HepG2 (cell line): ENCODE data around the gene KRTAP12-1. TPM values are rescaled to one million over a fixed set of nuclear protein-coding genes. Genes with fewer than 3 reads are reported as not detected.

ENCODE experiments used
- HOXA3 ChIP-seq: sonication (generic); formaldehyde crosslinking; IDR thresholded peaks from 2 replicates; pipeline ENCODE4 v1.5.0; 2020; ENCODE audit warnings: missing genetic modification reagents
- JDP2 ChIP-seq: sonication (generic); formaldehyde crosslinking; IDR thresholded peaks from 2 replicates; pipeline ENCODE4 v1.8.1; 2022; ENCODE audit warnings: missing genetic modification reagents, borderline replicate concordance
- NBN ChIP-seq: fragments of 450-650 bp; conservative IDR thresholded peaks from 2 replicates; pipeline ENCODE4 v1.6.1; 2017
- PLSCR1 ChIP-seq: sonication (generic); formaldehyde crosslinking; IDR thresholded peaks from 2 replicates; pipeline ENCODE4 v1.5.0; 2020; ENCODE audit warnings: missing genetic modification reagents, mild to moderate bottlenecking, borderline replicate concordance
- RFXAP ChIP-seq: sonication (generic); formaldehyde crosslinking; IDR thresholded peaks from 2 replicates; pipeline ENCODE4 v1.4.0; 2020; ENCODE audit warnings: missing genetic modification reagents, borderline replicate concordance
- SKI ChIP-seq: fragments of 450-650 bp; IDR thresholded peaks from one replicate; pipeline ENCODE4 v1.6.1; 2018; ENCODE audit warnings: mild to moderate bottlenecking; ENCODE audit not compliant: partially characterized antibody
- THYN1 ChIP-seq: sonication (generic); formaldehyde crosslinking; IDR thresholded peaks from 2 replicates; pipeline ENCODE4 v1.8.1; 2023; ENCODE audit warnings: low read depth, mild to moderate bottlenecking, moderate library complexity, missing genetic modification reagents, borderline replicate concordance
- ZBTB39 ChIP-seq: sonication (generic); formaldehyde crosslinking; IDR thresholded peaks from 2 replicates; pipeline ENCODE4 v1.5.0; 2020; ENCODE audit warnings: missing genetic modification reagents
- ZNF331 ChIP-seq: sonication (generic); formaldehyde crosslinking; IDR thresholded peaks from 2 replicates; pipeline ENCODE4 v1.4.0; 2020; ENCODE audit warnings: missing genetic modification reagents
- ZNF670 ChIP-seq: sonication (generic); formaldehyde crosslinking; IDR thresholded peaks from 2 replicates; pipeline ENCODE4 v1.8.0; 2022; ENCODE audit warnings: mild to moderate bottlenecking, missing genetic modification reagents, borderline replicate concordance
- ZNF720 ChIP-seq: sonication (generic); formaldehyde crosslinking; IDR thresholded peaks from 2 replicates; pipeline ENCODE4 v1.4.0; 2020; ENCODE audit warnings: missing genetic modification reagents
- ZSCAN31 ChIP-seq: sonication (generic); formaldehyde crosslinking; IDR thresholded peaks from 2 replicates; pipeline ENCODE4 v1.5.0; 2020; ENCODE audit warnings: low read depth, mild to moderate bottlenecking, missing genetic modification reagents
- polyA plus RNA-seq, 8 experiments: library from polyadenylated mRNA; depleted of rRNA in 3 of 8; stranded (reverse) in 7 of 8; unstranded in 1 of 8; fragments of >200 nt; fragmentation: Illumina TruSeq in 4 of 8; extraction: Trizol in 4 of 8; gene quantifications; 2 replicates each; pipeline versions ENCODE4 v1.2.1 to v1.2.3, GENCODE V29; 2011 to 2016; ENCODE audit warnings: low read depth in 4 of 8, missing spikeins in 1 of 8, mixed read lengths in 1 of 8; ENCODE audit not compliant: insufficient read depth in 1 of 8
- total RNA-seq, 5 experiments: library from RNA; depleted of rRNA; stranded (reverse); fragments of >200 nt; fragmentation: Illumina TruSeq; extraction: Trizol; gene quantifications; 2 replicates each; pipeline ENCODE4 v1.2.3, GENCODE V29; 2016; ENCODE audit warnings: low read depth in 1 of 5
- TF ChIP-seq, protein P1 (sequence below): sonication (generic); formaldehyde crosslinking; IDR thresholded peaks from 2 replicates; pipeline ENCODE4 v1.5.0; 2020; ENCODE audit warnings: mild to moderate bottlenecking, missing genetic modification reagents
- TF ChIP-seq, protein P2 (sequence below): sonication (generic); formaldehyde crosslinking; IDR thresholded peaks from 2 replicates; pipeline ENCODE4 v1.8.1; 2023; ENCODE audit warnings: missing genetic modification reagents, mild to moderate bottlenecking, borderline replicate concordance
- TF ChIP-seq, protein P3 (sequence below): sonication (generic); formaldehyde crosslinking; IDR thresholded peaks from 2 replicates; pipeline ENCODE4 v1.4.0; 2020; ENCODE audit warnings: missing genetic modification reagents, borderline replicate concordance

Gene KRTAP12-1
- total and polyA plus RNA-seq, 2 of the 13 experiments (the other 11 are each of a cell fraction or from before 2014, with no cell fraction given), result not detected

DNA sequence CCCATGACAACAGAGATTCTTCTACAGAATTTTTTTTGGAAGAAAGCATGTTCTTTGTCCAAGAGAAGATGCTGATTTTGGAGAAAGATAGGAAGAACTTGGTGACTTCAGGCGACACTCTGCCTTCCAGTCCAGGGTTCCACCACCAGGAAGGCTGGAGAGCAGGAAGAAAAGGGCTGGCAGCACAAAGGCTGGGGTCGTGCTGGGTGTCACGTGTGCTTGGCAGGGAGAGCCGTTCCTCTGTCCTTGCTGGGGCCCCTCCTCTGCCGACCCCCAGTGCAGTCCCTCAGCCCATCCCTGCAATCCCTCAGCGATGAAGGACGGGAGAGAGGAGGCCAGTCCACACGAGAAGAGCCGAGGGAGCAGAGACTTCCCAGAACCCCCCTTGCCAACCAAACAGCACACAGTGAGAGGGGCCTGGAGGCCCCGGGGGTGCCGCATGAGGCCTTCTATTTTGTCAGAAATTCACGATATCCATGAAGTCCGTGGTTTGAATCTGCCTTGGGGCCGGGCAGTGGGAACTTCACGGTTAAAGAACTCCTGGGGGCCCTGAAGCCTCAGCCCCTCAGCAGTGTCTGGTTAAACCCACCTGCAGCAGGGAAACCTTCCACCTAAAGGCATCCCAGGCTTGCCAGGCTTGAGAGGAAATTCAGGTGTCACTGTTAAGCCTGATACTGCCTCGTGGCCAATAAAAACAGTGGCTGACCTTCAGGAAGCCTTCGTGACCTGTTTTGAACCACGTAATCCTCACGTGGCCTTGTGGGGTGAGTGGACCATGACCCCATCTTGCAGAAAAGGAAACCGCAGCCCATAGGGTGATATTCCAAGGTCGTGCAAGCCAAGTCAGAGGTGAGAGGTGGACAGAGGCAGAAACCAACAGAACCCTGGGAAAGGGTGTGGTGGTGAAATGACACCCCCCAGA lies 18.4 kb upstream of the KRTAP12-1 start (continued):
- TF ChIP-seq, protein P1, sequence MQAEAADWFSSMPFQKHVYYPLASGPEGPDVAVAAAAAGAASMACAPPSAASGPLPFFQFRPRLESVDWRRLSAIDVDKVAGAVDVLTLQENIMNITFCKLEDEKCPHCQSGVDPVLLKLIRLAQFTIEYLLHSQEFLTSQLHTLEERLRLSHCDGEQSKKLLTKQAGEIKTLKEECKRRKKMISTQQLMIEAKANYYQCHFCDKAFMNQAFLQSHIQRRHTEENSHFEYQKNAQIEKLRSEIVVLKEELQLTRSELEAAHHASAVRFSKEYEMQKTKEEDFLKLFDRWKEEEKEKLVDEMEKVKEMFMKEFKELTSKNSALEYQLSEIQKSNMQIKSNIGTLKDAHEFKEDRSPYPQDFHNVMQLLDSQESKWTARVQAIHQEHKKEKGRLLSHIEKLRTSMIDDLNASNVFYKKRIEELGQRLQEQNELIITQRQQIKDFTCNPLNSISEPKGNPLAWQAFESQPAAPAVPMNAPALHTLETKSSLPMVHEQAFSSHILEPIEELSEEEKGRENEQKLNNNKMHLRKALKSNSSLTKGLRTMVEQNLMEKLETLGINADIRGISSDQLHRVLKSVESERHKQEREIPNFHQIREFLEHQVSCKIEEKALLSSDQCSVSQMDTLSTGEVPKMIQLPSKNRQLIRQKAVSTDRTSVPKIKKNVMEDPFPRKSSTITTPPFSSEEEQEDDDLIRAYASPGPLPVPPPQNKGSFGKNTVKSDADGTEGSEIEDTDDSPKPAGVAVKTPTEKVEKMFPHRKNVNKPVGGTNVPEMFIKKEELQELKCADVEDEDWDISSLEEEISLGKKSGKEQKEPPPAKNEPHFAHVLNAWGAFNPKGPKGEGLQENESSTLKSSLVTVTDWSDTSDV (CRISPR knock-in tag), result no peak
- TF ChIP-seq THYN1 (CRISPR knock-in tag) (no peak), RFXAP (CRISPR knock-in tag) (no peak), PLSCR1 (no peak), SKI (no peak), ZNF331 (CRISPR knock-in tag) (peak; percentile 48; the same call in 1 of the 2 replicates), JDP2 (CRISPR knock-in tag) (no peak), ZNF720 (CRISPR knock-in tag) (no peak), ZSCAN31 (CRISPR knock-in tag) (peak; percentile 71; the same call in 1 of the 2 replicates), NBN (no peak), ZNF670 (no peak), HOXA3 (peak; percentile 75; the same call in 1 of the 2 replicates), ZBTB39 (CRISPR knock-in tag) (no peak)
- TF ChIP-seq, protein P2, sequence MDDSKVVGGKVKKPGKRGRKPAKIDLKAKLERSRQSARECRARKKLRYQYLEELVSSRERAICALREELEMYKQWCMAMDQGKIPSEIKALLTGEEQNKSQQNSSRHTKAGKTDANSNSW (CRISPR knock-in tag), result no peak
- TF ChIP-seq, protein P3, sequence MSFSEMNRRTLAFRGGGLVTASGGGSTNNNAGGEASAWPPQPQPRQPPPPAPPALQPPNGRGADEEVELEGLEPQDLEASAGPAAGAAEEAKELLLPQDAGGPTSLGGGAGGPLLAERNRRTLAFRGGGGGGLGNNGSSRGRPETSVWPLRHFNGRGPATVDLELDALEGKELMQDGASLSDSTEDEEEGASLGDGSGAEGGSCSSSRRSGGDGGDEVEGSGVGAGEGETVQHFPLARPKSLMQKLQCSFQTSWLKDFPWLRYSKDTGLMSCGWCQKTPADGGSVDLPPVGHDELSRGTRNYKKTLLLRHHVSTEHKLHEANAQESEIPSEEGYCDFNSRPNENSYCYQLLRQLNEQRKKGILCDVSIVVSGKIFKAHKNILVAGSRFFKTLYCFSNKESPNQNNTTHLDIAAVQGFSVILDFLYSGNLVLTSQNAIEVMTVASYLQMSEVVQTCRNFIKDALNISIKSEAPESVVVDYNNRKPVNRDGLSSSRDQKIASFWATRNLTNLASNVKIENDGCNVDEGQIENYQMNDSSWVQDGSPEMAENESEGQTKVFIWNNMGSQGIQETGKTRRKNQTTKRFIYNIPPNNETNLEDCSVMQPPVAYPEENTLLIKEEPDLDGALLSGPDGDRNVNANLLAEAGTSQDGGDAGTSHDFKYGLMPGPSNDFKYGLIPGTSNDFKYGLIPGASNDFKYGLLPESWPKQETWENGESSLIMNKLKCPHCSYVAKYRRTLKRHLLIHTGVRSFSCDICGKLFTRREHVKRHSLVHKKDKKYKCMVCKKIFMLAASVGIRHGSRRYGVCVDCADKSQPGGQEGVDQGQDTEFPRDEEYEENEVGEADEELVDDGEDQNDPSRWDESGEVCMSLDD (CRISPR knock-in tag), result peak; percentile 86
